ENCODE data around the gene TRIM4.
"Not testable (repeated sequence)": the region's sequence is repeated elsewhere in the genome, so short reads cannot be mapped to it uniquely, and the experiment has no call there.

The TRIM4 gene

GRCh38 chr7:99918959-99919813 lies at the start of gene TRIM4:
Gene TRIM4 (minus strand): TSS chr7:99919530. CDS start chr7:99919401, 129 bp downstream.
- DNase-seq (ENCODE audit: low spot score): peak; percentile 85

GRCh38 chr7:99958564-99959227 lies 39.4 kb upstream of the TRIM4 start:
- no peak for DNase-seq (ENCODE audit: low spot score)

- no peak for DNase-seq (ENCODE audit: low spot score)
Measured at GRCh38 chr7:99955247-99955646, 35.9 kb upstream of the TRIM4 start.

GRCh38 chr7:99954643-99955042 lies 35.3 kb upstream of the TRIM4 start:
- DNase-seq (ENCODE audit: low spot score): not testable (repeated sequence)

GRCh38 chr7:99953649-99954048 lies 34.3 kb upstream of the TRIM4 start:
- DNase-seq (ENCODE audit: low spot score): no peak

- DNase-seq (ENCODE audit: low spot score): not testable (repeated sequence)
Measured at GRCh38 chr7:99952649-99953048, 33.3 kb upstream of the TRIM4 start.

GRCh38 chr7:99950819-99951218 lies 31.5 kb upstream of the TRIM4 start:
- DNase-seq (ENCODE audit: low spot score): not testable (repeated sequence)

- peak; percentile 8 for DNase-seq (ENCODE audit: low spot score)
Measured at GRCh38 chr7:99949645-99950228, 30.4 kb upstream of the TRIM4 start.

GRCh38 chr7:99947608-99948007 lies 28.3 kb upstream of the TRIM4 start:
- no peak for DNase-seq (ENCODE audit: low spot score)

GRCh38 chr7:99944497-99945070 lies 25.3 kb upstream of the TRIM4 start:
- no peak for DNase-seq (ENCODE audit: low spot score)

- DNase-seq (ENCODE audit: low spot score): no peak
Measured at GRCh38 chr7:99943641-99944496, 24.5 kb upstream of the TRIM4 start.

- no peak for DNase-seq (ENCODE audit: low spot score)
Measured at GRCh38 chr7:99938296-99938695, 19.0 kb upstream of the TRIM4 start.

- not testable (repeated sequence) for DNase-seq (ENCODE audit: low spot score)
Measured at GRCh38 chr7:99935009-99935408, 15.7 kb upstream of the TRIM4 start.

GRCh38 chr7:99930376-99930775 lies 11.0 kb upstream of the TRIM4 start:
- no peak for DNase-seq (ENCODE audit: low spot score)

GRCh38 chr7:99929730-99930053 lies 10.4 kb upstream of the TRIM4 start:
- DNase-seq (ENCODE audit: low spot score): no peak

- DNase-seq (ENCODE audit: low spot score): no peak
Measured at GRCh38 chr7:99928994-99929729, 9.8 kb upstream of the TRIM4 start, which contains the start of gene GJC3. Gene GJC3 (minus strand): TSS chr7:99929620. CDS start chr7:99929620, 0 bp downstream.

GRCh38 chr7:99928188-99928587 lies 8.9 kb upstream of the TRIM4 start:
- no peak for DNase-seq (ENCODE audit: low spot score)

GRCh38 chr7:99927536-99927935 lies 8.2 kb upstream of the TRIM4 start:
- no peak for DNase-seq (ENCODE audit: low spot score)

GRCh38 chr7:99926321-99926720 lies 7.0 kb upstream of the TRIM4 start:
- DNase-seq (ENCODE audit: low spot score): no peak

- DNase-seq (ENCODE audit: low spot score): no peak
Measured at GRCh38 chr7:99923200-99923599, 3.9 kb upstream of the TRIM4 start.

GRCh38 chr7:99920149-99920548 lies 819 bp upstream of the TRIM4 start:
- DNase-seq (ENCODE audit: low spot score): no peak

Data from hematopoietic multipotent progenitor cell treated with erythropoietin and hydrocortisone succinate and interleukin-3 and kit ligand, for 15 days (in vitro differentiated cells).